ENCODE data around the gene ZBTB12. TPM values are rescaled to one million over a fixed set of nuclear protein-coding genes. Genes with fewer than 3 reads are reported as not detected.

The ZBTB12 gene
- total and polyA plus RNA-seq, 2 of the 13 experiments (the other 11 are each of a cell fraction or from before 2014, with no cell fraction given), result 4.8 to 6.0 TPM

GRCh38 chr6:31888276-31889258 is 13.3 kb downstream of the ZBTB12 start (continued):
- no peak for TF ChIP-seq EEA1 (CRISPR knock-in tag; IDR thresholded peaks at IDR 0.05; ENCODE audit: borderline replicate concordance)
- TF ChIP-seq ZNF616 (CRISPR knock-in tag; IDR thresholded peaks at IDR 0.05; ENCODE audit: low read depth), result no peak
- TF ChIP-seq ZNF276 (CRISPR knock-in tag; IDR thresholded peaks at IDR 0.05; ENCODE audit: low read depth), result no peak
- 0 out of 2 replicates have a peak, but pooled peaks have one; percentile 6 for TF ChIP-seq ZNF788 (CRISPR knock-in tag; IDR thresholded peaks at IDR 0.05; ENCODE audit: borderline replicate concordance)
- TF ChIP-seq ZNF574 (CRISPR knock-in tag; IDR thresholded peaks at IDR 0.05), result 0 out of 2 replicates have a peak, but pooled peaks have one; percentile 29
- no peak for TF ChIP-seq ZNF878 (CRISPR knock-in tag; IDR thresholded peaks at IDR 0.05)
- no peak for TF ChIP-seq HBP1 (CRISPR knock-in tag; IDR thresholded peaks at IDR 0.05; ENCODE audit: low read depth)
- TF ChIP-seq ZNF335 (CRISPR knock-in tag; IDR thresholded peaks at IDR 0.05), result peak; percentile 88
- no peak for TF ChIP-seq TAF1 (CRISPR knock-in tag; IDR thresholded peaks at IDR 0.05)
- no peak for TF ChIP-seq HNF4G (IDR thresholded peaks at IDR 0.05; ENCODE audit: borderline replicate concordance, low read depth, low read length)
- 0 out of 2 replicates have a peak, but pooled peaks have one; percentile 39 for TF ChIP-seq HNF4G (CRISPR knock-in tag; IDR thresholded peaks at IDR 0.05; ENCODE audit: borderline replicate concordance, low read depth)
- 0 out of 2 replicates have a peak, but pooled peaks have one; percentile 54 for TF ChIP-seq ZNF740 (CRISPR knock-in tag; IDR thresholded peaks at IDR 0.05)
- TF ChIP-seq ARID4A (CRISPR knock-in tag; IDR thresholded peaks at IDR 0.05; ENCODE audit: borderline replicate concordance), result peak; percentile 46; the same call in 1 of the 2 replicates

Measured in HepG2 (cell line).